ENCODE data around the gene PEX5L.

DNA sequence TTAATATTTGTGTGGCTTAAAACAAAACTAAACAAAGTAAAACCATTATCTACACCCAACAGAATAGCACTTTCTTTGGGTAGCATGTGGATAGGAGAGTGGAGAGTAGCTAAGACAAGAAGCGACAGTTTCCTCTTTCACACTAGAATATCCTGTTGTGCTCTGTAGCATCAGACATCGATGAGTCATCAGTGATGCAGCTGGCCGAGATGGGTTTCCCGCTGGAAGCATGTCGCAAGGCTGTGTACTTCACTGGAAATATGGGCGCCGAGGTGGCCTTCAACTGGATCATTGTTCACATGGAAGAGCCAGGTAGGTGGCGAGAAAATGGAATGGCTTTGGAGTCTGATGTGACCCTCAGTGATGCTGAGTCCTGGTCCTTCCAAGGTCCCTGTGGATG lies 275.8 kb downstream of the PEX5L start:
- TF ChIP-seq, protein P1, sequence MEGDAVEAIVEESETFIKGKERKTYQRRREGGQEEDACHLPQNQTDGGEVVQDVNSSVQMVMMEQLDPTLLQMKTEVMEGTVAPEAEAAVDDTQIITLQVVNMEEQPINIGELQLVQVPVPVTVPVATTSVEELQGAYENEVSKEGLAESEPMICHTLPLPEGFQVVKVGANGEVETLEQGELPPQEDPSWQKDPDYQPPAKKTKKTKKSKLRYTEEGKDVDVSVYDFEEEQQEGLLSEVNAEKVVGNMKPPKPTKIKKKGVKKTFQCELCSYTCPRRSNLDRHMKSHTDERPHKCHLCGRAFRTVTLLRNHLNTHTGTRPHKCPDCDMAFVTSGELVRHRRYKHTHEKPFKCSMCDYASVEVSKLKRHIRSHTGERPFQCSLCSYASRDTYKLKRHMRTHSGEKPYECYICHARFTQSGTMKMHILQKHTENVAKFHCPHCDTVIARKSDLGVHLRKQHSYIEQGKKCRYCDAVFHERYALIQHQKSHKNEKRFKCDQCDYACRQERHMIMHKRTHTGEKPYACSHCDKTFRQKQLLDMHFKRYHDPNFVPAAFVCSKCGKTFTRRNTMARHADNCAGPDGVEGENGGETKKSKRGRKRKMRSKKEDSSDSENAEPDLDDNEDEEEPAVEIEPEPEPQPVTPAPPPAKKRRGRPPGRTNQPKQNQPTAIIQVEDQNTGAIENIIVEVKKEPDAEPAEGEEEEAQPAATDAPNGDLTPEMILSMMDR (conservative IDR thresholded peaks at IDR 0.05 in 1 of 2, IDR thresholded peaks at IDR 0.05 in 1 of 2; ENCODE audit: low read depth in 1 of 2, low read length in 2 of 2) = no peak
- TF ChIP-seq EZH2 (IDR thresholded peaks at IDR 0.05; ENCODE audit: low read length, missing control alignments) = no peak

Data from fibroblast of lung (primary cell).